Vagina (tissue), 2 donors: ENCODE measurements around the gene RABGEF1. TPM values are rescaled to one million over a fixed set of nuclear protein-coding genes. Genes with fewer than 3 reads are reported as not detected.
"Not testable (repeated sequence)": the region's sequence is repeated elsewhere in the genome, so short reads cannot be mapped to it uniquely, and the experiment has no call there.

ENCODE experiments used
- DNase-seq, 2 donors: peaks; one replicate each; pipeline ENCODE4 v3.0.0-alpha.2; 2017; ENCODE audit errors: extremely low spot score in 2 of 2
- H3K27ac ChIP-seq: fragments of 200-600 bp; sonication (generic); one replicate; pipeline ENCODE4 v1.5.1; 2019
- H3K27me3 ChIP-seq: fragments of 200-600 bp; sonication (generic); one replicate; pipeline ENCODE4 v1.5.1; 2019
- H3K36me3 ChIP-seq, 2 donors: fragments of 200-600 bp; sonication (generic); one replicate each; pipeline ENCODE4 v1.5.1; 2017 to 2019
- H3K4me1 ChIP-seq: fragments of 200-600 bp; sonication (generic); one replicate; pipeline ENCODE4 v1.5.1; 2019
- H3K4me3 ChIP-seq, 2 donors: fragments of 200-600 bp; sonication (generic); 1 replicate in 1 of 2; 2 replicates in 1 of 2; pipeline ENCODE4 v1.5.1; 2016 to 2019
- H3K9me3 ChIP-seq: fragments of 200-600 bp; sonication (generic); one replicate; pipeline ENCODE4 v1.5.1; 2019
- POLR2A ChIP-seq, 2 donors: fragments of 450-650 bp; IDR thresholded peaks; one replicate each; pipeline ENCODE4 v1.6.1; 2017; ENCODE audit warnings: antibody characterized with exemption in 2 of 2, mild to moderate bottlenecking in 2 of 2, moderate library complexity in 2 of 2
- POLR2AphosphoS5 ChIP-seq, 2 donors: sonication (generic); formaldehyde crosslinking; IDR thresholded peaks; one replicate each; pipeline ENCODE4 v1.9.0; 2017; ENCODE audit warnings: antibody characterized with exemption in 2 of 2, mild to moderate bottlenecking in 2 of 2, low read depth in 1 of 2; ENCODE audit not compliant: insufficient read depth in 1 of 2
- intact Hi-C: fragments of 100-400 bp; cut with DNase I; formaldehyde crosslinking; loops from one replicate; pipeline ENCODE4 v1.15.1; 2023
- total RNA-seq: library from RNA; depleted of rRNA; stranded (reverse); fragments of >200 nt; gene quantifications from one replicate; pipeline ENCODE4 v1.2.3, GENCODE V29; 2016
- TF ChIP-seq, protein P1 (sequence below), 3 experiments: fragments of 450-650 bp in 2 of 3; fragments of 200-600 bp in 1 of 3; sonication (generic) in 1 of 3; IDR thresholded peaks; one replicate each; pipeline ENCODE4 v1.5.1; 2017 to 2019; ENCODE audit warnings: antibody characterized with exemption in 3 of 3, mild to moderate bottlenecking in 2 of 3, moderate library complexity in 2 of 3

The RABGEF1 gene
- total RNA-seq, 1 donor from 2014 or later, result 27.7 TPM

DNA sequence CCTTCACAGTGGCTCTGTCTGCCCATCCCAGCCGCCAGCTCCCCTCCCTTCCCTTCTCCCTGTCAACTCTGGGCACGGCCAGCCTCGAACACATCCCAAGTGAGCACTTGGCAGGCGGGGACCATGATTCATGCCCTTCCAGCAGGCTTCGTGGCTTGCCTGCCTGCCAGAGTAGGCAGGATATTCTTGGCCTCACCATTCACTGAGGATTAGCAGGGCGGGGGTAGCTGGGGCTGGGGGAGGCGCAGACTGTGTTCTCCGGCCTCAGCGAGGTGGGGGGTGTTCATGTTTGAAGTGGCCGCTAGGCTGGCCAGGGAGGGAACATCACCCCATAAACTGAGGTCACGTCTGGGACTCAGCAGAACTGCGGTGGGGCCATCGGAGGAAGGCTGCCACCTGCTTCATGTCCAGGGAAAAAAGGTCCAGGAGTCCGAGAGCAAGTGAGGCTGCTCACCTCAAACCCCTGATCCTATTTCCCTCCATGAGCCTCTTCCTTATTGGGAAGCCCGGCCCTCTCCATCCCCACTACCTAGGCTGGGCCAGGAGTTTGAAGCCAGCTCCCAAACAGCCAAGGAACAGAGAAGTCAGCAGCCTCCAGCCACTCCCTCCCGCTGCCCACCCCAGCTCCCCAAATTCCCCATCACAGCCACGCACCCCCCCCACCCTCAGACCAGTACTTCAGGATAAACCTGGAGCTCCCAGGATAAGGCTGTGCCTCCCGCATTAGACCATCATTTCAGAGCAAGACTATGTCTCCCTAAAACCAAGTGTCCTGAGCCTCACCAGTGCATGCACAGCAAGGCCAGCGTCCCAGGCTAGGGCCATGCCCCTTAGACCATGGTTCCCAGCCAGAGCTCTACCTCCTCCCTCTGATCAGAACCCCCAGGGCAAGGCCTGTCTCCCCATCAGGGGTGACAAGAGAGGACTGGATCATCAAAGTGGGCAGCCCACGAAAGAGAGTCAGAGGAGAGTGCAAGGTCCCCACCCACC lies 42.8 kb upstream of the RABGEF1 start:
- H3K9me3 ChIP-seq, result no peaks in the 10 kb centered on the region
- no peaks in the 10 kb centered on the region for H3K36me3 ChIP-seq
- no peak for TF ChIP-seq POLR2A (IDR thresholded peaks at IDR 0.05)
- H3K4me3 ChIP-seq, result no peak overlapping the region
- H3K27ac ChIP-seq, result peak overlapping the region; percentile 5
- peaks cover 28% of the 10 kb centered on the region for H3K4me1 ChIP-seq
- intact Hi-C loops, result no loop called here
- DNase-seq, result no peak
- no peaks in the 10 kb centered on the region for H3K27me3 ChIP-seq

GRCh38 chr7:66698652-66699205 lies 41.8 kb upstream of the RABGEF1 start:
- H3K4me1 ChIP-seq, result peaks cover 28% of the 10 kb centered on the region
- no peak overlapping the region for H3K27ac ChIP-seq
- DNase-seq, result no peak
- no peaks in the 10 kb centered on the region for H3K27me3 ChIP-seq
- no peaks in the 10 kb centered on the region for H3K36me3 ChIP-seq
- TF ChIP-seq POLR2AphosphoS5 (IDR thresholded peaks at IDR 0.05; ENCODE audit: insufficient read depth in 1 of 2, low read depth in 1 of 2) (no peak), POLR2A (IDR thresholded peaks at IDR 0.05) (no peak)
- TF ChIP-seq, protein P1, sequence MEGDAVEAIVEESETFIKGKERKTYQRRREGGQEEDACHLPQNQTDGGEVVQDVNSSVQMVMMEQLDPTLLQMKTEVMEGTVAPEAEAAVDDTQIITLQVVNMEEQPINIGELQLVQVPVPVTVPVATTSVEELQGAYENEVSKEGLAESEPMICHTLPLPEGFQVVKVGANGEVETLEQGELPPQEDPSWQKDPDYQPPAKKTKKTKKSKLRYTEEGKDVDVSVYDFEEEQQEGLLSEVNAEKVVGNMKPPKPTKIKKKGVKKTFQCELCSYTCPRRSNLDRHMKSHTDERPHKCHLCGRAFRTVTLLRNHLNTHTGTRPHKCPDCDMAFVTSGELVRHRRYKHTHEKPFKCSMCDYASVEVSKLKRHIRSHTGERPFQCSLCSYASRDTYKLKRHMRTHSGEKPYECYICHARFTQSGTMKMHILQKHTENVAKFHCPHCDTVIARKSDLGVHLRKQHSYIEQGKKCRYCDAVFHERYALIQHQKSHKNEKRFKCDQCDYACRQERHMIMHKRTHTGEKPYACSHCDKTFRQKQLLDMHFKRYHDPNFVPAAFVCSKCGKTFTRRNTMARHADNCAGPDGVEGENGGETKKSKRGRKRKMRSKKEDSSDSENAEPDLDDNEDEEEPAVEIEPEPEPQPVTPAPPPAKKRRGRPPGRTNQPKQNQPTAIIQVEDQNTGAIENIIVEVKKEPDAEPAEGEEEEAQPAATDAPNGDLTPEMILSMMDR (IDR thresholded peaks at IDR 0.05), result no peak
- H3K4me3 ChIP-seq, result no peak overlapping the region
- no peaks in the 10 kb centered on the region for H3K9me3 ChIP-seq
- intact Hi-C loops, result no loop called here

GRCh38 chr7:66699998-66700397 lies 40.5 kb upstream of the RABGEF1 start:
- H3K4me3 ChIP-seq, result no peak overlapping the region
- no peaks in the 10 kb centered on the region for H3K27me3 ChIP-seq
- no peak for TF ChIP-seq POLR2AphosphoS5 (IDR thresholded peaks at IDR 0.05; ENCODE audit: insufficient read depth in 1 of 2, low read depth in 1 of 2)
- TF ChIP-seq POLR2A (IDR thresholded peaks at IDR 0.05), result no peak
- TF ChIP-seq, protein P1 (IDR thresholded peaks at IDR 0.05), result no peak
- H3K4me1 ChIP-seq, result peaks cover 28% of the 10 kb centered on the region
- H3K9me3 ChIP-seq, result no peaks in the 10 kb centered on the region
- DNase-seq, result no peak
- H3K27ac ChIP-seq, result no peak overlapping the region
- intact Hi-C loops, result no loop called here
- H3K36me3 ChIP-seq, result no peaks in the 10 kb centered on the region

DNA sequence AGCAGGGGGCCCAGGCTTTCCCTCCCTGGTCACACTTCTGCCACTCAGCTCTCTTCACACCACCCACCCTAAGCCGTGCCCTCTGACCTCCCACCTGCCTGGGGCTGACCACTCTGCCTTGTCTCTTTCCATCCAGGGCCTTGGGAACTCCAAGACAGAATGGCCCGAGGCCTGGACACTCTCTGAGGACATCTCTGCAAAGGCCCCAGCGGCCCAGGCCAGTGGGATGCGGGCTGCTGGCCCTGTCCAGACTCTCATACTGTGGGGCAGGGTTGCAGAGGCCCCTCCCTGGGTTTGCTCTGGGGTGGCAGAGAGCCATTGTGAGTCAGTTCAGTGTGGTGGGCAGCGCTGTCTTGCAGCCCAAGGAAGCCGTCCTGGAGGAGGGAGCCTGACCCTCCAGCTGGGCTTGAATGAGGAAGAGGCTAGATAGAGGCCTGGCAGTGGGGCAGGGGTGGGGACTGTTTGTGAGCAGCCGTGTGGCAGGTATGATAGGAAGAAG lies 39.9 kb upstream of the RABGEF1 start:
- TF ChIP-seq POLR2A (IDR thresholded peaks at IDR 0.05), result no peak
- TF ChIP-seq, protein P1 (IDR thresholded peaks at IDR 0.05), result no peak
- no peak for TF ChIP-seq POLR2AphosphoS5 (IDR thresholded peaks at IDR 0.05; ENCODE audit: insufficient read depth in 1 of 2, low read depth in 1 of 2)
- no peak overlapping the region for H3K4me3 ChIP-seq
- H3K36me3 ChIP-seq, result no peaks in the 10 kb centered on the region
- peaks cover 28% of the 10 kb centered on the region for H3K4me1 ChIP-seq
- intact Hi-C loops, result no loop called here
- no peaks in the 10 kb centered on the region for H3K9me3 ChIP-seq
- no peaks in the 10 kb centered on the region for H3K27me3 ChIP-seq
- H3K27ac ChIP-seq, result no peak overlapping the region
- no peak for DNase-seq

- intact Hi-C loops, result no loop called here
- Histone ChIP-seq H3K36me3 (no peaks in the 10 kb centered on the region), H3K27ac (no peak overlapping the region), H3K27me3 (no peaks in the 10 kb centered on the region), H3K4me1 (no peaks in the 10 kb centered on the region), H3K4me3 (no peak overlapping the region), H3K9me3 (no peaks in the 10 kb centered on the region)
- TF ChIP-seq, protein P1 (IDR thresholded peaks at IDR 0.05), result no peak
- no peak for TF ChIP-seq POLR2AphosphoS5 (IDR thresholded peaks at IDR 0.05; ENCODE audit: insufficient read depth in 1 of 2, low read depth in 1 of 2)
- TF ChIP-seq POLR2A (IDR thresholded peaks at IDR 0.05), result no peak
- DNase-seq, result no peak
Observed at GRCh38 chr7:66707825-66708224, 32.7 kb upstream of the RABGEF1 start.

DNA sequence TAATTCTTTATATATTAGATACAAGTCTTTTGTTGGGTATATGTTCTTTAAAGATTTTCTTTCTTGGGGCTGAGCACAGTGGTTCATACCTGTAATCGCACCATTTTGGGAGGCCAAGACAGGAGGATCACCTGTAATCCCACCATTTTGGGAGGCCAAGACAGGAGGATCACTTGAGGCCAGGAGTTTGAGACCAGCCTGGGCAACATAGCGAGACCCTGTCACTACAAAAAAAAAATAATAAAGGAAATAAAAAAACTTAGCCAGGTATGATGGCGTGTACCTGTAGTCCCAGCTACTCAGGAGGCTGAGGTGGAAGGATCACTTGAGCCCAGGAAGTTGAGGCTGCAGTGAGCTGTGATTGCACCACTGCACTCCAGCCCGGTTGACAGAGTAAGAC lies 29.8 kb upstream of the RABGEF1 start:
- peaks cover 0 to 13% of the 10 kb centered on the region in 2 donors for H3K36me3 ChIP-seq
- H3K27me3 ChIP-seq, H3K4me1 ChIP-seq, H3K9me3 ChIP-seq, DNase-seq, H3K4me3 ChIP-seq, intact Hi-C loops, H3K27ac ChIP-seq: not testable (repeated sequence)
